AG09309 (cell line): ENCODE measurements around the gene MSANTD4.

ENCODE experiments used
- DNase-seq: peaks from one replicate; pipeline ENCODE4 v3.0.0-alpha.2; 2010; ENCODE audit warnings: low read depth
- H3K4me3 ChIP-seq: 2 replicates; pipeline ENCODE4 v1.5.1; 2011; ENCODE audit warnings: mild to moderate bottlenecking, low read depth, low read length, moderate library complexity; ENCODE audit not compliant: control insufficient read depth
- CTCF ChIP-seq: IDR thresholded peaks from 2 replicates; pipeline ENCODE4 v1.5.1; 2011; ENCODE audit warnings: mild to moderate bottlenecking, low read depth, low read length, inconsistent platforms; ENCODE audit not compliant: insufficient read depth, control insufficient read depth; ENCODE audit errors: missing control alignments

MSANTD4 gene

GRCh38 chr11:105988197-105988596 is 33.8 kb downstream of the MSANTD4 start:
- no peak for TF ChIP-seq CTCF
- no peak overlapping the region for H3K4me3 ChIP-seq
- no peak for DNase-seq

- no peak for TF ChIP-seq CTCF
- DNase-seq, result no peak
- H3K4me3 ChIP-seq, result no peak overlapping the region
Measured at GRCh38 chr11:105986554-105986953, 35.5 kb downstream of the MSANTD4 start.

- DNase-seq, result no peak
- no peak for TF ChIP-seq CTCF
- no peak overlapping the region for H3K4me3 ChIP-seq
Measured at GRCh38 chr11:105979997-105980703, 41.9 kb downstream of the MSANTD4 start.

GRCh38 chr11:105975128-105975527 is 46.9 kb downstream of the MSANTD4 start:
- no peak overlapping the region for H3K4me3 ChIP-seq
- no peak for TF ChIP-seq CTCF
- no peak for DNase-seq

GRCh38 chr11:105969756-105970155 is 52.3 kb downstream of the MSANTD4 start:
- no peak for TF ChIP-seq CTCF
- DNase-seq, result no peak

GRCh38 chr11:105968021-105968697 is 53.9 kb downstream of the MSANTD4 start:
- H3K4me3 ChIP-seq, result no peak overlapping the region
- no peak for TF ChIP-seq CTCF
- no peak for DNase-seq

More at GRCh38 chr11:105969756-105970155, 52.3 kb downstream of the MSANTD4 start:
- no peak overlapping the region for H3K4me3 ChIP-seq
